ENCODE results near the gene DUOXA2.
A peak's percentile ranks its signal among the peaks of the same experiment; 100 is the strongest.
"Not testable (repeated sequence)": the region's sequence is repeated elsewhere in the genome, so short reads cannot be mapped to it uniquely, and the experiment has no call there.

Gene DUOXA2

DNA sequence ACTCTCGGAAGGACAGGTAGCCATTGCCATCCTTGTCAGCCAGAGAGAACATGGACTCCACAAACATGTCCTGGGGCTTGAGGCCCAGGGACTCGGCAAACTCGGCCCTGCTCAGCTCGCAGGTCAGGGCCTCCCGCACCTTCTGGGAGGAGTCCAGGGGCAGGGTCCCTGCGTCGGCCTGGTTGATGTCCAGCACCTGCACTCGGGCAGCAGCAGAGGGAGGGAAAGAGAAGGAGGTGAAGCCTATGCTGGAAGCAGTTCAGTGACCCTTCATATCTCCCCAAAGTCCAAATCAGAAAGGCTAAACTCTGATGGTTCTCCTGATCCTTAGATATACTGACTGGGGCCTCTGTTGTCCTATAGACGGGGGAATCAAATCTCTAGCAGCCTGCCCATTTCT, 10.0 kb upstream of the DUOXA2 start:
- not testable (repeated sequence) for H3K36me3 Mint-ChIP-seq (ENCODE audit: low read depth); H3K9me3 Mint-ChIP-seq; H3K27ac Mint-ChIP-seq; H3K4me1 Mint-ChIP-seq (ENCODE audit: low read depth); DNase-seq (ENCODE audit: low spot score); H3K27me3 Mint-ChIP-seq (ENCODE audit: low read depth); H3K4me3 Mint-ChIP-seq

DNA sequence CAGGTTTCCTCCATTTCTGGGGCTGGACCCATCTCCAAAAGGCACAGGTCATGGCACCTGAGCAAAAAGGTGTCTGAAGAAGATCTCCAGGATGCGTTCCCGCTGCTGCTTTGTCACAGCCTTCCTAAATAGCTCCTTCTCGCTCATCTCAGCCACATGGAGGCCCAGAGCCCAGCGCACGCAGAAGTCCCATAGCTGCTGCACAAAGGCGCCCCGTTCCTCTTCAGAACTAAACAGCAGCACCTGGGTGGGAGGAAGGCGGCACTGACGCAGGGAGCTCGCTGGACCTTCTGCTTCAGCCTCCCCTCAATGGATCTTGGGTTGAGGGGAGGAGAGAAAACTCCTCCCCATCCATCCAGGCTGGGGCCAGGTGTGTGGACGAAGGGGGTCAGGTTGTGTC, 8.5 kb upstream of the DUOXA2 start:
- Mint-ChIP-seq H3K27me3 (ENCODE audit: low read depth) (peaks cover 22% of the 10 kb centered on the region), H3K27ac (no peak overlapping the region), H3K4me1 (ENCODE audit: low read depth) (no peaks in the 10 kb centered on the region)

DNA sequence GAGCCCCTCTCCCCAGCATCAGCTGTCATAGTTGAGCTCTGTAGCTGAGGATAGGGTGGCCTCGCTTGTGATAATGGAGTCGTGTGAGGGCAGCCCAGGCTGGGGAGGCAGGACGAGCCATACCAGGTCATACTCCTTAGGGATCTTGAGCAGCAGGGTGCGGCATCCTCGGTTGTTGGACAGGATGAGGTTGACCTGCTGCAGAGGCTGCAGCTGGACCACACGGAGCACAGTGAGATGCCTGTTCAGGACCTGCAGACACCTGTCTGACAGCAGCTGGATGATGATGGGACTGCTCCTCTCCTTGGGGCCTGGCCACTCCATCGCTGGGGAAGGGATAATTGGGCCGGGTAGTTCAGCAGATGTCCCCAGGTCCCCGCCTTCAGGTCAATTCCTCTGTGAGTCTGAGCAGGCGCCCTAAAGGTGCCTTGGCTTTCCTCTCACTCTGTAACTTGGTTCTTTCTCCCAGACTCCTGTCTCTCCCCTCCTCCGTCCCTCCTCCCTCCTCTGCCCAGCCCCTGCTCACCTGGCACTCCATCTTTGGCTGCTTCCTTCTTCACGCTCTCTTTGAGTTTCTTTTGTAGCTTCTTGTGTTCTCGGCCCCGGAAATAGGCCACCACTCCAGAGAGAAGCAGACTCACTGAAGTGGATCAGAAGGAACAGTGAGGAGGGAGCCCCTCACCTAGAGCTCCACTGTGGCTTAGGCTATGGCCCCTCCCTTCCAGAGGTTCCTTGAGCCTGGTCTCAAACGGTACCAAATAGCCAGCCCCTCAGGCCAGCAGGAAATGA, 7.9 kb upstream of the DUOXA2 start:
- no peaks in the 10 kb centered on the region for H3K9me3 Mint-ChIP-seq
- no peaks in the 10 kb centered on the region for H3K36me3 Mint-ChIP-seq (ENCODE audit: low read depth)
- DNase-seq (ENCODE audit: low spot score), result no peak
- H3K4me3 Mint-ChIP-seq, result no peak overlapping the region
- H3K27ac Mint-ChIP-seq, result no peak overlapping the region
- no peaks in the 10 kb centered on the region for H3K4me1 Mint-ChIP-seq (ENCODE audit: low read depth)
- H3K27me3 Mint-ChIP-seq (ENCODE audit: low read depth), result peaks cover 24% of the 10 kb centered on the region

More for the DNA sequence above, 8.5 kb upstream of the DUOXA2 start:
- Mint-ChIP-seq H3K9me3 (no peaks in the 10 kb centered on the region), H3K4me3 (no peak overlapping the region), H3K36me3 (ENCODE audit: low read depth) (no peaks in the 10 kb centered on the region)
- no peak for DNase-seq (ENCODE audit: low spot score)

GRCh38 chr15:45107941-45108630, 6.0 kb upstream of the DUOXA2 start:
- Mint-ChIP-seq H3K36me3 (ENCODE audit: low read depth) (peaks cover 3% of the 10 kb centered on the region), H3K27ac (no peak overlapping the region), H3K9me3 (no peaks in the 10 kb centered on the region), H3K27me3 (ENCODE audit: low read depth) (peaks cover 38% of the 10 kb centered on the region), H3K4me3 (no peak overlapping the region), H3K4me1 (ENCODE audit: low read depth) (peaks cover 4% of the 10 kb centered on the region)
- no peak for DNase-seq (ENCODE audit: low spot score)

- H3K36me3 Mint-ChIP-seq (ENCODE audit: low read depth), result peaks cover 3% of the 10 kb centered on the region
- H3K4me1 Mint-ChIP-seq (ENCODE audit: low read depth), result peaks cover 4% of the 10 kb centered on the region
- no peaks in the 10 kb centered on the region for H3K9me3 Mint-ChIP-seq
- H3K27me3 Mint-ChIP-seq (ENCODE audit: low read depth), result peaks cover 56% of the 10 kb centered on the region
- no peak overlapping the region for H3K27ac Mint-ChIP-seq
- DNase-seq (ENCODE audit: low spot score), result no peak
- H3K4me3 Mint-ChIP-seq, result no peak overlapping the region
Observed at GRCh38 chr15:45110256-45110820, 3.8 kb upstream of the DUOXA2 start.

- peaks cover 3% of the 10 kb centered on the region for H3K36me3 Mint-ChIP-seq (ENCODE audit: low read depth)
- peaks cover 68% of the 10 kb centered on the region for H3K27me3 Mint-ChIP-seq (ENCODE audit: low read depth)
- H3K9me3 Mint-ChIP-seq, result no peaks in the 10 kb centered on the region
- no peak for DNase-seq (ENCODE audit: low spot score)
- H3K4me3 Mint-ChIP-seq, result peak overlapping the region; percentile 44
- H3K27ac Mint-ChIP-seq, result no peak overlapping the region
- H3K4me1 Mint-ChIP-seq (ENCODE audit: low read depth), result peaks cover 4% of the 10 kb centered on the region
Observed at GRCh38 chr15:45111390-45112142, 2.6 kb upstream of the DUOXA2 start.

DNA sequence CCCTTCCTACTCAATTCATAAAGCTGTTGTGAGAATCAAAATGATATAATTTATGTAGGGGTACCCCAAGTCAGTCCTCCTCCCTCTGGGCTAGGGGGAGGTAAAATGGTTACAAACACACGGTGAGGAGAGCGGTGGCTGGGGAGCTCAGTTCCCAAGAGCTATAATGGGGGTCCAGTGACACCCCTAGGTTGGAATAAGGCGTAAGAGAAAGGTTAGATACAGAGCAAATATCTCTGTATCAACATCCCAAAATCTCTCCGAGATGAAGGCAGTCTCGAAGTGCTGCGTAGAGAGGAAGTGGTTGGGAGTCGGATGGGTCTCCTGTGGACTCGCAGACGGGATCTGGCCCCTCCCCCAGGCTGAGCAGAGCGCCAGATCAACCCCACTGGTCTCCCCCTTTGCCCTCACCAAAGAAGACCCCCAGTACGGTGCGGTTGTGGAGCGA, 2.0 kb upstream of the DUOXA2 start:
- Mint-ChIP-seq H3K27ac (no peak overlapping the region), H3K9me3 (no peaks in the 10 kb centered on the region), H3K27me3 (ENCODE audit: low read depth) (peaks cover 72% of the 10 kb centered on the region), H3K4me3 (peak overlapping the region; percentile 44), H3K4me1 (ENCODE audit: low read depth) (peaks cover 4% of the 10 kb centered on the region), H3K36me3 (ENCODE audit: low read depth) (peaks cover 3% of the 10 kb centered on the region)
- no peak for DNase-seq (ENCODE audit: low spot score)

- no peak overlapping the region for H3K27ac Mint-ChIP-seq
Observed at GRCh38 chr15:45112591-45113379, 1.3 kb upstream of the DUOXA2 start.

GRCh38 chr15:45113380-45113990, 641 bp upstream of the DUOXA2 start:
- peaks cover 85% of the 10 kb centered on the region for H3K27me3 Mint-ChIP-seq (ENCODE audit: low read depth)
- H3K9me3 Mint-ChIP-seq, result no peaks in the 10 kb centered on the region

More at GRCh38 chr15:45112591-45113379, 1.3 kb upstream of the DUOXA2 start:
- no peaks in the 10 kb centered on the region for H3K9me3 Mint-ChIP-seq
- peak overlapping the region; percentile 44 for H3K4me3 Mint-ChIP-seq
- no peak for DNase-seq (ENCODE audit: low spot score)
- H3K27me3 Mint-ChIP-seq (ENCODE audit: low read depth), result peaks cover 78% of the 10 kb centered on the region
- peaks cover 3% of the 10 kb centered on the region for H3K36me3 Mint-ChIP-seq (ENCODE audit: low read depth)
- H3K4me1 Mint-ChIP-seq (ENCODE audit: low read depth), result peaks cover 9% of the 10 kb centered on the region

GRCh38 chr15:45114751-45115085, 592 bp downstream of the DUOXA2 start:
- peaks cover 11% of the 10 kb centered on the region for H3K4me1 Mint-ChIP-seq (ENCODE audit: low read depth)
- no peaks in the 10 kb centered on the region for H3K9me3 Mint-ChIP-seq
- no peak overlapping the region for H3K27ac Mint-ChIP-seq
- H3K27me3 Mint-ChIP-seq (ENCODE audit: low read depth), result peaks cover 83% of the 10 kb centered on the region
- DNase-seq (ENCODE audit: low spot score), result no peak
- H3K36me3 Mint-ChIP-seq (ENCODE audit: low read depth), result peaks cover 3% of the 10 kb centered on the region
- H3K4me3 Mint-ChIP-seq, result no peak overlapping the region

More at GRCh38 chr15:45113380-45113990, 641 bp upstream of the DUOXA2 start:
- peaks cover 3% of the 10 kb centered on the region for H3K36me3 Mint-ChIP-seq (ENCODE audit: low read depth)
- no peak overlapping the region for H3K27ac Mint-ChIP-seq
- H3K4me1 Mint-ChIP-seq (ENCODE audit: low read depth), result peaks cover 11% of the 10 kb centered on the region
- no peak for DNase-seq (ENCODE audit: low spot score)
- no peak overlapping the region for H3K4me3 Mint-ChIP-seq

DNA sequence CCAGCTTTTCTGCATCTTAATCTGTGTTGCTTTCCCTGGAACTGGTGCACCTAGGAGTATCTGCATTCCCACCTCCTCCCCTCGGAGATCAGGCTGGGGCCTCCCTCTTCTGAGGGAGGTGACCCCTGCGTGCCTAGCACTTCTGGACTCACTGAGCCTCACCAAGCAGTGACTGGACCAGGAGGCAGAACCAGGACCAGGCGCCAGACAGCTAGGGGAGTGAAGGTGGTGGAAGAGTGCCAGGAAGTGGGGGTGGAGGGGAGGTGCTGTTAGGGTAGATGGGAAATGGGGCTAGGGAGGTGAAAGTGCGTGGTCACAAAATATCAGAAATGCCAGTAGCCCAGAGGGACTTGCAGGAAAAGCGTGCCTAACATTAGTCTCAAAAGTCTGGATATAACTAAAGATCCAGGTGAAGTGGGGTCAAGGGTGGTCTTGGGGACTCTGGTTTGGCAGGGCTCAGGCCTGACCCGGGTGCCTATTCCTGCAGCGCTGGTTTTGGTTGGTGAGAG, 1.2 kb downstream of the DUOXA2 start:
- Mint-ChIP-seq H3K27ac (no peak overlapping the region), H3K4me3 (no peak overlapping the region), H3K4me1 (ENCODE audit: low read depth) (peaks cover 11% of the 10 kb centered on the region), H3K27me3 (ENCODE audit: low read depth) (peaks cover 76% of the 10 kb centered on the region), H3K9me3 (no peaks in the 10 kb centered on the region), H3K36me3 (ENCODE audit: low read depth) (peaks cover 3% of the 10 kb centered on the region)
- no peak for DNase-seq (ENCODE audit: low spot score)

- Mint-ChIP-seq H3K36me3 (ENCODE audit: low read depth) (peaks cover 3% of the 10 kb centered on the region), H3K4me1 (ENCODE audit: low read depth) (peaks cover 11% of the 10 kb centered on the region), H3K4me3 (no peak overlapping the region)
Observed at GRCh38 chr15:45116006-45116481, 1.9 kb downstream of the DUOXA2 start.

More at GRCh38 chr15:45116006-45116481, 1.9 kb downstream of the DUOXA2 start:
- Mint-ChIP-seq H3K27ac (no peak overlapping the region), H3K27me3 (ENCODE audit: low read depth) (peaks cover 73% of the 10 kb centered on the region), H3K9me3 (no peaks in the 10 kb centered on the region)
- DNase-seq (ENCODE audit: low spot score), result no peak

All from T-helper 2 cell treated with Interferon-gamma antibody and Interleukin-4, amounts not matched to agents 5 μg/mL and 100 μg/mL, for 36 hours (primary cell).